HG02763 (cell line): ENCODE data around the gene ALK.
"Not testable (repeated sequence)": the region's sequence is repeated elsewhere in the genome, so short reads cannot be mapped to it uniquely, and the experiment has no call there.

Experiments used
- ATAC-seq: cut with Tn5 transposase; IDR thresholded peaks from one replicate; pipeline ENCODE4 v1.9.1; 2021; ENCODE audit warnings: mild to moderate bottlenecking, moderate library complexity; ENCODE audit not compliant: unreplicated experiment

Gene ALK

GRCh38 chr2:29761278-29761677 lies 160.1 kb downstream of the ALK start:
- no peak for ATAC-seq

- ATAC-seq, result no peak
These were observed 161.4 kb downstream of the ALK start for GRCh38 chr2:29760008-29760407.

DNA sequence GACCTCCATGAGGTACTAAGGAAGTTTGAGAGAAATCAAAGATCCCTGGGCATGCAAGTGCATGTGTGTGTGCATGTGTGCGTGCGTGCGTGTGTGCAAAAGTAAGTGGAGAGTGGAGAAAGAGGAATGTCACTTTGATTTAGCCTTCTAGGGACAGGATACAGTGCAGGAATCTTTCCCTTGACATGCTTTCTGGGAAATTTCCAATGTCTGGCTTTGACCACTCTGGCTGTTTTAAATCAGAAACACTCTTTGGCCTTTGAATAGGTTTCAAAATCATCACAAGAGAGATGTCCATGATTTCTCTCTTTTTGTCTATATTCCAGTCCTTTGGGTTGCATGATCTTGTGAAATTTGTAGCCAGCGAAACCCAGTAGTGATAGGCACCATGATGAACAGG lies 162.0 kb downstream of the ALK start:
- no peak for ATAC-seq

DNA sequence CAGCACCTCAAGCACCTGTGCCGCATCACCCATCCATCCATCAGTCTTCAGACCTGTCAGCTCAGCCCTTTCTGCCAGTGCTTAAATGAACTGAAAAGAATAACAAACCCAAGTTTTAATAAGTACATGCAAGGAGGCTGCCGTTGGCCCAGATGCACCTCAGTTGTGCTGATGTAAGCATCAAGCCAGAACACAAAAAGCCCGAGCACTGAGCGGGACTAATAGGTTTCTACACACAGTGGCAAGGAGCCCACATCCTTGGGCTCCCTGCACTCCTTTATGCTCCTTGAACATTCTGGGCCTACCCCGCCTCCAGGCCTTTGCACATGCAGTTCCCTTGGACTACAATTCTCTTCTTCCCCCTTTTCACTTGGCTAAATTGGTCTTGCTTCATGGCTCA lies 165.6 kb downstream of the ALK start:
- ATAC-seq, result no peak

DNA sequence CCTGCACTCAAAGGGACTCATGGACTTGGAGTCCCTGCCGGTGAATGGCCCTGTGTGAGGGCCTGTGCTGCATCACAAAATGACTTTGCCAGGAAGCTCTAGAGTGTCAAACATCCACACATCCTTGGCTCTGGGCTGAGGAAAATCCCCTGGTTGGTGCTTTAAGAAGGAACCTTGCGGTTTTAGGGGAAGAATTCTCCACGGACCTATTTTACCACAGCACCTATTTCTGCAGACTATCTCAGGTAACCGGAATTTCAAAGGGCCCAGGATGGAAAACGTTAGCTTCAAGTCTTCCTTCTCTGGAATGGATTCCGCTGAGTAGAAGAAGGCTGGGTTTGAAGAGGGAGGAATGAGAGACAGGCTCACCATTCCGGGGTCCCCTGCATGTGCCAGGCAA lies 166.2 kb downstream of the ALK start:
- no peak for ATAC-seq

GRCh38 chr2:29753671-29754444 lies 167.5 kb downstream of the ALK start:
- no peak for ATAC-seq

- ATAC-seq, result peak; percentile 50
These were observed 170.0 kb downstream of the ALK start for GRCh38 chr2:29751390-29751789.

- ATAC-seq, result not testable (repeated sequence)
These were observed 170.9 kb downstream of the ALK start for GRCh38 chr2:29750463-29750862.

DNA sequence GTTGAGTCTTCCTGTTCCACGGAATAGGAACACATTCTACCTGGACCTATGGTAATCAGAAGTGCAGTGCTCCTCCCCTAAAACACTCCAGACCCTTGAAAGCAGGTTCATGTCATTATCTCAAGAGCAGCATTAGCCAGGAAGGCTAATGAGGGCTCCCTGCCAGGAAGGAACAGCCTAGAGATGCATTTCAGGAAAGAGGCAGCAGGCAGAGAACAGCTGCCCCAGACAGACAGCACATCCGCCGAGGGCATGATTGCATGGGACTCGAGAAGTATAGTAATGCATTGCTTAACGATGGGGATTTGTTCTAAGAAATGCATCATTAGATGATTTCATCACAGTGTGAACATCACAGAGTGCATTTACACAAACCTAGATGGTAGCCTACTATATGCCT lies 171.5 kb downstream of the ALK start:
- ATAC-seq, result no peak

- no peak for ATAC-seq
These were observed 172.3 kb downstream of the ALK start for GRCh38 chr2:29749041-29749440.

GRCh38 chr2:29747786-29748470 lies 173.5 kb downstream of the ALK start:
- peak; percentile 38 for ATAC-seq

DNA sequence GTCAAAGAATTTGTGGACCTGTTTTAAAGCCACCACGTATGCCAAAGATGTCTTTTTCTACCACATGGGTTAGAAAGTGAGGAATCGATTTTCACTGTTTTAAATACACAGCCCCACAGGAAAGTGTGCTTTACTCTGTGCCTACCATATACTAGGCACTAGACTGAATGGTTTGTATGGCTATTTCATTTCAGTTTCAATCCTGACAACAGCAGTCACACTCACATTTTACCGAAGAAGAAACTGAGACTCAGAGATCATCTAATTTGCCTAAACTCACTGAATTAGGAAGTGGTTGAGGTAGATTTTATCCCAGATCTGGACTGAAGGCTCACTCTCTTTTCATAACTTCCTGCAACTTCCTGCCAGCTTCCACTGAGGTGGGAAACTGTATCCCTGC lies 176.4 kb downstream of the ALK start:
- peak; percentile 77 for ATAC-seq

- no peak for ATAC-seq
These were observed 177.9 kb downstream of the ALK start for GRCh38 chr2:29743516-29743915.

DNA sequence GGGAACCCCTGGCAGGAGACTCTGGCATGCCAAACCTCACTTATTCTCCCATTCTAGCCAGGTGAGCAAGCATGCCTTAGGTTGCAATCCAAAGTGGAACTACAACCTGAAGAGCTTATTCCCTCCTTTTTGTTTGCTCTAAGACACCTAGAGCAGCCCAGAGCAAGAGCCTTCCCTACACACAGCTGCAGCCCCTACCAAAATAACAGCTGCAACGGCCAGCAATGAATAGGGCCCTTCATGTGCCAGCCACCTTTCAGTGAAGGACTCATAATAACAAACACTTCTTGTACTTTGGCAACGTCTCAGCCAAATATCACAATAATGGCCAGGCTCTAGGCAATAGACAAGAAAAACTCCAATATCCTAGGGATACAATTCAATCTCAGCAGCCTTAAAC lies 178.7 kb downstream of the ALK start:
- no peak for ATAC-seq

GRCh38 chr2:29741132-29741531 lies 180.3 kb downstream of the ALK start:
- no peak for ATAC-seq

GRCh38 chr2:29733965-29734364 lies 187.4 kb downstream of the ALK start:
- ATAC-seq, result no peak

DNA sequence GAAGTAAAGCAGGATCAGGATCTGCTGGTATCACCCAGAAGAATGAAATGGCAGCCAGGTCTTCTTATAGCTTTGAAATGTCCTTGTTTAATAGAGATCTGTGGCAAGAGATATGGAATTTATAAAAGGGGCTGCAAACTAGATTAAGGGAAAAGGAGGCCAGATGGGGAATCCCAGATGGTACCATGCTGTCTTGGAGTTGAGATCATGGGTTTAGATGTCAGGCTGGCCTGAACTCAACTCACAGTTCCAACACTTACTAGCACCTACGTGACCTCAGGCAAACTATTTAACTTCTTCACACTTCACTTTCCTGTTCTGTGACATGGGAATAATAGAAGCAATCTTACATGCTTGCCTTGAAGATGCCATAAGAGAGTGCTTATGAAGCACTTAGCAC lies 188.2 kb downstream of the ALK start:
- no peak for ATAC-seq

DNA sequence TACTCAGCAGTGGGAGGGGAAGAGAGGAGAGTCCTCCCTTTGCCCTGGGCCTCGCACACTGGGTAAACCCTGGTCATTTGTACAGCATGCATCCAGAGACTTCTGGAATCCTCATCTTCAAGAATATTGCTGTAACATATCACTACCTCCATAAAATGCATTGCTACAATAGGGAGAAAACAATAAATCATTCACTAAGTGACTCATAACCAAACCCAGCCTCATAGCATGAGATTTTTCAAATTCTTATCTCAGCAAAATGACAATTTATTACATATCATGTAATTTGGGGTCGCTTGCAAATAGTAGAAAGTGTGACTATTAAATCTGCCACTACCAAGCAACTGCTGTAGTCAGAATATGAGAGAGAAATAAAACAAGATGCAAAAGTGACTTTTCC lies 189.4 kb downstream of the ALK start:
- ATAC-seq, result no peak

DNA sequence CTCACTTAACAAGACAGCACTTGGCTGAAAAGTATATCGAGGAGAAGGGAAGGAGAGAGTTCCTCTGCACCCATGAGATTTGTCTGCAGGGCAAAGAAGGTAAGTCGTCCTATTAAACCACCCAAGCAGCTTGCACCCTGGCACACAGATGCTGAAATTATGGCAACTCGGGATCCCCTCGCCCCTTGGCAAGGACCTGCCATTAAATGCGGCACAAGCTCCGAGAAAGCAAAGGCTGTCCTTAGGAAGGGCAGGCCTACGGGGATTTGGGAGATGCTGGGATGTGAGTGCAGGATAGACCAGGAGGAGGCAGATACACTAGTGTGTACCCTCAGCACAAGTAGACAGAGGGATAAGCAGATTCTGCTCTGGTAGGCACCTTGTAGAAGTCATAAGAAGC lies 191.5 kb downstream of the ALK start:
- no peak for ATAC-seq

- no peak for ATAC-seq
These were observed 192.0 kb downstream of the ALK start for GRCh38 chr2:29729401-29729800.

DNA sequence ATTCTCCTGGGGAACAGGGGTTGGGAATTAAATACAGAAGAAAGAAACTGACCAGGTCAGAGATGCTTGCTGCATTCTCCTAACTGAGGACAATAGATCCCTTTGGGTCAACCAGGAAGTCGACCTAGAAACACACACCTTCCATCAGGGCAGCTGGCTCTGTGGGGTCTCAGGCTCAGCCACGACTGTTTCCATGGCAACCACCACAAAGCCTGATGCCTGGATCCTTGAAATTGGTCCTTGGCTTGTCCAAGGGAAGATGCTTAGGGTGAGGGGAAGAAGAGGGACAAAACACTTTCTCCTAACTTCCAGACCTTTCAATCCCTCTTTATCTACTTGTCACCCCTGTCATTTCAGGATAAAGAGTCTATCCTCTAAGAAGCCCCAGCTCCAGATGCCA lies 194.4 kb downstream of the ALK start:
- ATAC-seq, result no peak

DNA sequence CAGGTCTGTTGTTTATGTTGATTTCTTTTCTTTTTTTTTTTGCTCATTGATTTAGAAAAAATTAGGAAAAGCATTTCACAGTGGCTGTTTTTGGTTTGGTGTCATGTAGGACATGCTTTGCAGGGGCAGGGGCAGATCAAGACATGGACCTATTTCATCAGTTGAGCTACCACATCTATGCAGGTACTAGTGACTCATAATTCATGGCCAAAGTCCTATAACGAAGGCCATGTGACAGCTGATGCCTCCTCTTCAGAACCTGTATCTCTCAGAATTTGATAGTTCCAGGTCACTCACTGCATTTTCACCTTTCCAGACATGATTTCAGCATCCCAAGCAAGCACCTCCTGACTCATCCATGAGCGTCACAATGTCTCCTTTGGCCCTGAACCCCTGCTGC lies 195.8 kb downstream of the ALK start:
- no peak for ATAC-seq

DNA sequence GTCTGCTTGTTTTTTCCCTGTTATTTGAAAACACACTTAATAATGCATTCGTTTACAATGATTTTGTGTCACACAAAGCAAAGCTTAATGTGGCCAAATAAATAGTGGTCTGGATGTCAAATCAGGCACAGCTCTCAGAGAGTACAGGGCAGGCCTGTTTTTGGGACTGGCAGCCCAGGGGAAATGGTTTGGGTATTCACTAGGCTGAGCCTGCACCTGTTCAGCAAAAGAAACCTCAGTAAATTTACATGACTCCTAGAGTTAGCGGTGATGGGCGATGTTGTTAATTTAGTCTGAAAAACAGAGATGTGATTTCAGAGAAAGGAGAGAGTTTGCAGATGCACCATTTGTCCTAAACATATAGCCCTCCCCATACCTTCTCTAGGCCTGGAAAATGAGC lies 197.1 kb downstream of the ALK start:
- peak; percentile 45 for ATAC-seq
